ENCODE results near the gene USP7.

DNA sequence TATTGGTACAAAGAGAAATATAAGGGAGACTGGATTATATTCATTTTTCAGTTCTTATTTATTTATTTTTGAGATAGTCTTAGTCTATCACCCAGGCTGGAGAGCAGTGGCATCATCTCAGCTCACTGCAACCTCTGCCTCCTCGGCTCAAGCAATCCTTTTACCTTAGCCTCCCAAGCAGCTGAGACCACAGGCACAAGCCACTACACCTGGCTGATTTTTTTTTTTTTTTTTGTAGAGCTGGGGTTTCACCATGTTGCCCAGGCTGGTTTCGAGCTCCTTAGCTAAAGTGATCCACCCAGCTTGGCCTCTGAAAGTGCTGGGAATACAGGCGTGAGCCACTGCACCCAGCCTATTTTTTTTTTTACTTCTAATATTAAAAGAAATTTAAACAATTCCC is 40.1 kb upstream of the USP7 start:
- TF ChIP-seq, protein P1, sequence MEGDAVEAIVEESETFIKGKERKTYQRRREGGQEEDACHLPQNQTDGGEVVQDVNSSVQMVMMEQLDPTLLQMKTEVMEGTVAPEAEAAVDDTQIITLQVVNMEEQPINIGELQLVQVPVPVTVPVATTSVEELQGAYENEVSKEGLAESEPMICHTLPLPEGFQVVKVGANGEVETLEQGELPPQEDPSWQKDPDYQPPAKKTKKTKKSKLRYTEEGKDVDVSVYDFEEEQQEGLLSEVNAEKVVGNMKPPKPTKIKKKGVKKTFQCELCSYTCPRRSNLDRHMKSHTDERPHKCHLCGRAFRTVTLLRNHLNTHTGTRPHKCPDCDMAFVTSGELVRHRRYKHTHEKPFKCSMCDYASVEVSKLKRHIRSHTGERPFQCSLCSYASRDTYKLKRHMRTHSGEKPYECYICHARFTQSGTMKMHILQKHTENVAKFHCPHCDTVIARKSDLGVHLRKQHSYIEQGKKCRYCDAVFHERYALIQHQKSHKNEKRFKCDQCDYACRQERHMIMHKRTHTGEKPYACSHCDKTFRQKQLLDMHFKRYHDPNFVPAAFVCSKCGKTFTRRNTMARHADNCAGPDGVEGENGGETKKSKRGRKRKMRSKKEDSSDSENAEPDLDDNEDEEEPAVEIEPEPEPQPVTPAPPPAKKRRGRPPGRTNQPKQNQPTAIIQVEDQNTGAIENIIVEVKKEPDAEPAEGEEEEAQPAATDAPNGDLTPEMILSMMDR (IDR thresholded peaks at IDR 0.05): no peak
- TF ChIP-seq POLR2AphosphoS5 (IDR thresholded peaks at IDR 0.05): no peak
- no peak for TF ChIP-seq POLR2A (IDR thresholded peaks at IDR 0.05)

All from prostate gland (tissue), 2 donors.